ENCODE data around the gene GOPC.

DNA sequence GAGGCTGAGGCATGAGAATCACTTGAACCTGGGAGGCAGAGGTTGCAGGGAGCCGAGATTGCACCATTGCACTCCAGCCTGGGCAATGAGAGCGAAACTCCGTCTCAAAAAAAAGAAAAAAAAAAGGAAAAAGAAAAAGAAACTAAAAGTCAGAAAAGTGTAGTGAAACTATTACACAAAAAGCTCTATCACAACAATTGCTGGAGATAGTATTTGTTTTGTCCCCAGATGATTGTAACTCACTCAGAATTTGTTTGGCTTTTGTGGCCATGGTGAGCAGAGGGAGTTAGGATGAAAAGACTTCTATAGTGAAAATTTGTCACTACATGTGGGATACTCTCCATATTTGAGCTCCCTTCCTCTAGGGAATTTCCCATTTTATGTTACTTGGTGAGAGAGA lies 5.2 kb upstream of the GOPC start:
- TF ChIP-seq, protein P1, sequence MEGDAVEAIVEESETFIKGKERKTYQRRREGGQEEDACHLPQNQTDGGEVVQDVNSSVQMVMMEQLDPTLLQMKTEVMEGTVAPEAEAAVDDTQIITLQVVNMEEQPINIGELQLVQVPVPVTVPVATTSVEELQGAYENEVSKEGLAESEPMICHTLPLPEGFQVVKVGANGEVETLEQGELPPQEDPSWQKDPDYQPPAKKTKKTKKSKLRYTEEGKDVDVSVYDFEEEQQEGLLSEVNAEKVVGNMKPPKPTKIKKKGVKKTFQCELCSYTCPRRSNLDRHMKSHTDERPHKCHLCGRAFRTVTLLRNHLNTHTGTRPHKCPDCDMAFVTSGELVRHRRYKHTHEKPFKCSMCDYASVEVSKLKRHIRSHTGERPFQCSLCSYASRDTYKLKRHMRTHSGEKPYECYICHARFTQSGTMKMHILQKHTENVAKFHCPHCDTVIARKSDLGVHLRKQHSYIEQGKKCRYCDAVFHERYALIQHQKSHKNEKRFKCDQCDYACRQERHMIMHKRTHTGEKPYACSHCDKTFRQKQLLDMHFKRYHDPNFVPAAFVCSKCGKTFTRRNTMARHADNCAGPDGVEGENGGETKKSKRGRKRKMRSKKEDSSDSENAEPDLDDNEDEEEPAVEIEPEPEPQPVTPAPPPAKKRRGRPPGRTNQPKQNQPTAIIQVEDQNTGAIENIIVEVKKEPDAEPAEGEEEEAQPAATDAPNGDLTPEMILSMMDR (conservative IDR thresholded peaks at IDR 0.05; ENCODE audit: low read depth in 2 of 2) = no peak
- TF ChIP-seq EZH2 (IDR thresholded peaks at IDR 0.05; ENCODE audit: low read depth, unreplicated experiment) = no peak
- no peak for TF ChIP-seq CREB1 (CRISPR knock-in tag; IDR thresholded peaks at IDR 0.05; ENCODE audit: low read depth)
- TF ChIP-seq EZH2phosphoT487 (IDR thresholded peaks at IDR 0.05; ENCODE audit: unreplicated experiment) = no peak
- TF ChIP-seq NANOG (IDR thresholded peaks at IDR 0.05; ENCODE audit: borderline replicate concordance) = no peak
- TF ChIP-seq POLR2AphosphoS5 (IDR thresholded peaks at IDR 0.05; ENCODE audit: low read depth) = no peak
